OCI-M1 (cell line): ENCODE results near the gene PLK2.
A peak's percentile ranks its signal among the peaks of the same experiment; 100 is the strongest.

Experiments used
- DNase-seq: peaks from one replicate; lab custom pipeline; 2025; lab: John Stamatoyannopoulos, UW

PLK2 gene

DNA sequence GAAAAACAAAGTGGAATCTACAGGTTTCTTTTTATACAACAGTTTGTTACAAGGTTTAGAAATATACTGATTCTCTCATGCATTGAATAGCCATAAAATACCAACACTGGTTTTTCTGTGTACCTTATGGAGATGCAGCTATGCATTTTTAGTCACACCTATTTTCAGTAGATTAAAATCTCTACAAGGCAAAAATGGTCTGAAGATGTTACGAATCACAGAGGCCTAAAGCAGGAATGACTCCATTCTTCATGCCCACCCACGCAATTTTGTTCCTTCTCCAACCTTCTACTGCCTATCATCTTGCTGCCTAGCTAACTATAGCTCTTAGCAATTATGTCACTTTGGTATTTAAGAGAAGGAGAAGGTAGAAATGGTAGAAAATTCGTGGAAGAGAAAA, 9.9 kb downstream of the PLK2 start:
- no peak for DNase-seq

- no peak for DNase-seq
These were observed 12.7 kb downstream of the PLK2 start for GRCh38 chr5:58447226-58447625.

DNA sequence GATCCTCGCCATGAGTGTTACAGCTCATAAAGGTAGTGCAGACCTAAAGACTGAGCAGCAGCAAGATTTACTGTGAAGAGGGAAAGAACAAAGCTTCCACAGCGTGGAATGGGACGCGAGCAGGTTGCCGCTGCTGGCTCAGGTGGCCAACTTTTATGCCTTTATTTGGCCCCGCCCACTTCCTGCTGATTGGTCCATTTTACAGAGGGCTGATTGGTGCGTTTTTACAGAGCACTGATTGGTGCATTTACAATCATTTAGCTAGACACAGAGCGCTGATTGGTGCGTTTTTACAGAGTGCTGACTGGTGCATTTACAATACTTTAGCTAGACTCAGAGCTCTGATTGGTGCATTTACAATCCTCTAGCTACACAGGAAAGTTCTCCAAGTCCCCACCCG, 13.9 kb downstream of the PLK2 start:
- DNase-seq: no peak

- DNase-seq: no peak
These were observed 15.1 kb downstream of the PLK2 start for GRCh38 chr5:58444805-58445204.

GRCh38 chr5:58440901-58441460, 18.9 kb downstream of the PLK2 start:
- DNase-seq: no peak

DNA sequence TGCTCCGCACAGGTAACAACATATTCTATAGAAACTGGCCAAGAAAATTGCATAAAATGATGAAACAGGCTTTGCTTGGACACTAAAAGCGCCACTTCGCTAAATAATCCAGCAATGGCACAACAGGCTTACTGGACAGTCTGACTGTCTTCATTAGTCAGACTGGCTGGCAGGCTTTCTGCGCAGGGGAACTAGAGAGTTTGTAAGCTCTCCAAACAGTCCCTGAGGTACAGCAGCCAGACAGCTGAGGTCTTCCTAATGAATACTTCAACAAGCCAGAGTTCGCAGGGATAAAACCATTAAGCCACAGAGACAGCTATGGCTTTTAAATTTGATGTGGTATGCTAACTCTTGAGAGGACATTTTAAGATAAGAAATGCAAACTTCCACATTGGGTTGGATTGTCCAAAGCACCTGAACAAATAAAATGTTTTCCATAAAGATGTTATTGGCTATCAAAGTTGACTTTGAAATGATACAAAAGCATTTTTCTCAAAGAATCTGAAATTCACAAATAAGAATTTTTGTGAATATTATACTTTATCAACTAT, 20.7 kb downstream of the PLK2 start:
- DNase-seq: no peak

DNA sequence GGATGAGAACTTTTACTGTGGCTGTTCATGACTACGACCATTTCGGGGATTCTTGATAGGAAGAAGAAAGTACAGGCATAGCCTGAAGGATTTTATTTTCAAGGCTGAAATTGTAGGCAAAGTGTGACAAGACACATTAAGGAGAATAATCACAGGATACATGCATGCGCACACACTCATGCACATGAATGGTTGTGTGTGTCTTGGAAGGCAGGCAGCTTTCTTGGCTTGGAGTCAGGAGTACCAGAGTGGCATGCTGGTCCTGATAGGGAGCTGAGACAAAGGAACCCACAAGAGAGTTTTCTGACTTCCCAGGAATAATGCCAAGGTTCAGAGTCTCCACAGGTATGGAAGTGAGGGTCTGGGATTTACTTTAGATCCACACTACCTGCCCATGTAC, 22.2 kb downstream of the PLK2 start:
- no peak for DNase-seq

- no peak for DNase-seq
These were observed 28.1 kb downstream of the PLK2 start for GRCh38 chr5:58431832-58432231.

DNA sequence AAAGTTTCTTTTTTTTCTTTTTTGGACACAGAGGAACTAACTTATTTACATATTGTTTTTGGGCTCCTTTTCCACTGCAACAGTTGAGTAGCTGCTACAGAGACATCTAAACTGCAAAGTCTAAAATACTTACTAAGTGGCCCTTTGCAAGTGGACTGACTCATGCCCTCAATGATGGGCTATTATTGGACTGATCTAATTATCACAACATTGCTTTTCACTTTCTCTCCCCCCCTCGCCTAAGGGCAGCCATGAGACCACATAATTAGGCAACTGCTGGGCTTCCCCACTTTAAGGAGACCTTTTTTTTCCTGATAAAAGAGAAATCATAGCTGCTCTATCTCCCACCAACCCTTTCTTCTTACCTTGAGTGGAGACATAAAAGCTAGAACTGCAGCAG, 47.0 kb downstream of the PLK2 start:
- DNase-seq: no peak

DNA sequence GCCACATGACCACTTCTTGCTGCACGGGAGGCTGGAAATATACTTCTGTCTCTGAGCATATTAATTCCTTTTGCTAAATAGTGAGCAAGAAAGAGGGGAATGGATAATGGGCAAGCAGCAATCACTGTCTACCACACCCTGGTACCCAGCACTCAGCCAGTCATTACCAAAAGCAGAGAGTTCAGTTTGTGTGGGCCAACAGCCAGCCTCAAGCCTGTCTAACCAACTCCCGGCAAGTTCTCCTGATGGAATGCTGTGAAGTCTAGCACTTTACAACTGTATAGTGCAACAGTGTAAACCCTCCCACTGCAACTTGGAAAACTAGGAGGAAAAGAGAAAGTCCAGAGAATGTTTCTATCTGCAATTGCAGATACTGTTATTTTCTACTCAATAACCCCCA, 47.8 kb downstream of the PLK2 start:
- no peak for DNase-seq

- no peak for DNase-seq
These were observed 48.5 kb downstream of the PLK2 start for GRCh38 chr5:58411372-58411771.

DNA sequence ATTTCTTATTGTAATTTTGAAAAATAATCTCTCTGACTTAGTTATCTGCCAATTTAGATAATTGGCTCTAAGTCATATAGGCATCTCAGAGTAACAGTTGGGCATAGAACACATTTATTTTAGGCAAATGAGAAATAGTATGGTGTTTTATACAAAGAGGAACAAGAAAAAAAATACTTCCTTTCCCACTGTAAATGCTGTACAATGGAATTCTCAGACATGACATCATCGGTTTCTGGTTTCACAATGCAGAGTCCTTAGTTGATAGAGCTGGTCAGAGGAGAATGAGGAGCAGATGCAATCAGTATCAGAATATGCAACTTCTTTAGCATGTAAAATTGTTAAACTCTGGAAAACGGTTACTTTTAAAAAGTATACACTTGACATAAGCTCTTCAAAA, 49.4 kb downstream of the PLK2 start:
- DNase-seq: peak; percentile 74

DNA sequence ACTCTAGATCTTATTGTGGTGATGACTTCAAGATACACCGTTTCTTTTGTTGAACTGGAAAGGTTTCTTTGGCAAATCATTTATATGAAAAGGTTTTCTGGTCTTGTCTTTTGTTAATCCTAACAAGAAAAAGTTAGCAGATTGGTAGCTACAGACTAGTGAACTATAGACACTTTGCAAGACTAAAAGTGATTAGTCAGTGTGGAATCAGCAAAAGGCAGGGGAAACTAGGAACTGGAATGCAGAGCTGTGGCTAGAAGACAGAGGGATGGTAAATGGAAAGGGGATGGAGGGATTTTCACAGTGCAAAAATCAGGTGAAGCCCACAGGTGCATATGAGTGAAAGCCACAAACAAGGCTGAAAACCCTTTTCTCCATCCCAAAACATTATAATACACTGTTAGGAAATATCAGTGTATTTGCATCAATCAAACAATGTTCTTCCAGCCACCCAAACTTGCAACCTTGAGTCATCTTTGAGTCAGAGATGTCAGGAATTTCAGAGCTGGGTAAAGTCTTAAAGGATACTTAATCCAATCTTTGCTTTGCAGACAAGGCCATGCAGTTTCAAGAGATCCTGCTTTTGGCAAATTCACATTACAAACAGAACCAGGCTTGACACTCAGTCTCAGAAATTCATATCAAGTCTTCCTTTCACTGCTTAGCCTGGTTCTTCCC, 52.7 kb downstream of the PLK2 start:
- no peak for DNase-seq

GRCh38 chr5:58406394-58406793, 53.5 kb downstream of the PLK2 start:
- no peak for DNase-seq

GRCh38 chr5:58405175-58405574, 54.7 kb downstream of the PLK2 start:
- no peak for DNase-seq

DNA sequence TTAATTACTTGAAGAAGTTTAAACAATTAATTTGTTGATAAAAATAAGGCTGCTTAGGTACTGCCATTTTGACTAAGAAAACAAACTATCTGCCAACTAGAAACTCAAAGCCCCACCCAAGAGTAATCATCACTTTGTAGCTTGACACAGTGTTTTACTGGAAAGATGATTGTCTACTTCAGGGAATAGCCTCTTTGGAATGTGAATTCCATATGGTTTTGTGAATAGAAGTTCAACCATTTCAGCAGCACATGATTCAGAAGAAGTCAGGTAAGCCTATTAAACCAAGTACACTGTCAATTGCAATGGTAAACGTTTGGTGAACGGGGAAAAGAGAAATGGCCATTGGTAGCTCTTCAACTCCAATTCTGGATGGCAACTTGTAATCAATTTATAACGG, 55.2 kb downstream of the PLK2 start:
- no peak for DNase-seq
